ENCODE measurements around the gene NUFIP2.

Gene NUFIP2

GRCh38 chr17:29279397-29280070, 14.4 kb downstream of the NUFIP2 start:
- no peak for TF ChIP-seq RAD21 (IDR thresholded peaks at IDR 0.05; ENCODE audit: low read depth)
- no peak for TF ChIP-seq EGR1 (IDR thresholded peaks at IDR 0.05)
- no peak for TF ChIP-seq CREB1 (IDR thresholded peaks at IDR 0.05; ENCODE audit: low read depth)
- TF ChIP-seq TCF12 (IDR thresholded peaks at IDR 0.05; ENCODE audit: low read depth) = no peak
- no peak for TF ChIP-seq MAX (IDR thresholded peaks at IDR 0.05)
- TF ChIP-seq TEAD4 (IDR thresholded peaks at IDR 0.05) = no peak
- no peak for TF ChIP-seq REST (IDR thresholded peaks at IDR 0.05; ENCODE audit: low read depth)
- no peak for TF ChIP-seq EP300 (IDR thresholded peaks at IDR 0.05; ENCODE audit: borderline replicate concordance)
- no peak for TF ChIP-seq CEBPB (IDR thresholded peaks at IDR 0.05)
- TF ChIP-seq YY1 (IDR thresholded peaks at IDR 0.05; ENCODE audit: low read depth) = no peak
- TF ChIP-seq USF1 (IDR thresholded peaks at IDR 0.05) = no peak
- no peak for TF ChIP-seq TAF1 (IDR thresholded peaks at IDR 0.05; ENCODE audit: low read depth)
- TF ChIP-seq NFIC (IDR thresholded peaks at IDR 0.05) = no peak
- TF ChIP-seq ZBTB7A (IDR thresholded peaks at IDR 0.05; ENCODE audit: low read depth) = no peak
- TF ChIP-seq FOXM1 (IDR thresholded peaks at IDR 0.05; ENCODE audit: borderline replicate concordance, low read depth) = no peak

- TF ChIP-seq CEBPB (IDR thresholded peaks at IDR 0.05) = no peak
- no peak for TF ChIP-seq TEAD4 (IDR thresholded peaks at IDR 0.05)
- no peak for TF ChIP-seq TAF1 (IDR thresholded peaks at IDR 0.05; ENCODE audit: low read depth)
- TF ChIP-seq ZBTB7A (IDR thresholded peaks at IDR 0.05; ENCODE audit: low read depth) = no peak
- no peak for TF ChIP-seq EP300 (IDR thresholded peaks at IDR 0.05; ENCODE audit: borderline replicate concordance)
- no peak for TF ChIP-seq FOXM1 (IDR thresholded peaks at IDR 0.05; ENCODE audit: borderline replicate concordance, low read depth)
- TF ChIP-seq TCF12 (IDR thresholded peaks at IDR 0.05; ENCODE audit: low read depth) = no peak
- no peak for TF ChIP-seq REST (IDR thresholded peaks at IDR 0.05; ENCODE audit: low read depth)
- TF ChIP-seq CREB1 (IDR thresholded peaks at IDR 0.05; ENCODE audit: low read depth) = no peak
- no peak for TF ChIP-seq USF1 (IDR thresholded peaks at IDR 0.05)
- no peak for TF ChIP-seq YY1 (IDR thresholded peaks at IDR 0.05; ENCODE audit: low read depth)
- TF ChIP-seq NFIC (IDR thresholded peaks at IDR 0.05) = no peak
- no peak for TF ChIP-seq RAD21 (IDR thresholded peaks at IDR 0.05; ENCODE audit: low read depth)
- no peak for TF ChIP-seq MAX (IDR thresholded peaks at IDR 0.05)
- no peak for TF ChIP-seq EGR1 (IDR thresholded peaks at IDR 0.05)
Measured at GRCh38 chr17:29278692-29279091, 15.3 kb downstream of the NUFIP2 start.

- TF ChIP-seq NFIC (IDR thresholded peaks at IDR 0.05) (no peak), EP300 (IDR thresholded peaks at IDR 0.05; ENCODE audit: borderline replicate concordance) (no peak), FOXM1 (IDR thresholded peaks at IDR 0.05; ENCODE audit: borderline replicate concordance, low read depth) (no peak), RAD21 (IDR thresholded peaks at IDR 0.05; ENCODE audit: low read depth) (no peak), TEAD4 (IDR thresholded peaks at IDR 0.05) (no peak), MAX (IDR thresholded peaks at IDR 0.05) (no peak), CEBPB (IDR thresholded peaks at IDR 0.05) (no peak), EGR1 (IDR thresholded peaks at IDR 0.05) (no peak), USF1 (IDR thresholded peaks at IDR 0.05) (no peak), TAF1 (IDR thresholded peaks at IDR 0.05; ENCODE audit: low read depth) (no peak), CREB1 (IDR thresholded peaks at IDR 0.05; ENCODE audit: low read depth) (no peak), REST (IDR thresholded peaks at IDR 0.05; ENCODE audit: low read depth) (no peak), ZBTB7A (IDR thresholded peaks at IDR 0.05; ENCODE audit: low read depth) (no peak), TCF12 (IDR thresholded peaks at IDR 0.05; ENCODE audit: low read depth) (no peak), YY1 (IDR thresholded peaks at IDR 0.05; ENCODE audit: low read depth) (no peak)
Measured at GRCh38 chr17:29273924-29274323, 20.0 kb downstream of the NUFIP2 start.

Data from Ishikawa (cell line).